ENCODE results near the gene C11orf54. TPM values are rescaled to one million over a fixed set of nuclear protein-coding genes. Genes with fewer than 3 reads are reported as not detected.

Gene C11orf54
- total RNA-seq, 1 experiment from 2014 or later, result 18.0 TPM

GRCh38 chr11:93756748-93757147 lies 15.3 kb downstream of the C11orf54 start:
- H3K36me3 Mint-ChIP-seq (ENCODE audit: insufficient read depth in 1 of 3, low read depth in 3 of 3), result peaks cover 15 to 57% (median 49%) of the 10 kb centered on the region in 3 experiments
- no peaks in the 10 kb centered on the region for H3K9me3 ChIP-seq (ENCODE audit: control insufficient read depth, low read depth, low read length)
- no peaks in the 10 kb centered on the region for H3K27me3 ChIP-seq (ENCODE audit: insufficient read depth, low read length)
- no CpG with 5 or more reads among the region's 3 CpGs for WGBS (ENCODE audit: extremely low coverage, insufficient read length, low lambda C conversion rate)
- no peak overlapping the region for H3K23ac ChIP-seq (ENCODE audit: insufficient read length, low read depth, low read length)
- H3K9me3 Mint-ChIP-seq, result no peaks in the 10 kb centered on the region
- no peak overlapping the region for H3T11ph ChIP-seq (ENCODE audit: low read length)
- H3K9ac ChIP-seq (ENCODE audit: extremely low read depth, insufficient read length, low read length), result no peak overlapping the region
- H4K20me1 ChIP-seq (ENCODE audit: control insufficient read depth, insufficient read depth, insufficient read length), result no peaks in the 10 kb centered on the region
- peaks cover 3% of the 10 kb centered on the region for H3K23me2 ChIP-seq (ENCODE audit: insufficient read length, low read depth, low read length, poor library complexity, severe bottlenecking)
- no peak overlapping the region for H3K27ac Mint-ChIP-seq
- H2AFZ ChIP-seq (ENCODE audit: low read length), result no peak overlapping the region
- no peaks in the 10 kb centered on the region for H3K4me1 ChIP-seq (ENCODE audit: insufficient read depth, low read length)
- no peaks in the 10 kb centered on the region for H3K79me1 ChIP-seq (ENCODE audit: insufficient read depth, low read depth, low read length, poor library complexity, severe bottlenecking)
- no peak overlapping the region for H3K4ac ChIP-seq (ENCODE audit: low read depth, low read length)
- no peak overlapping the region for H3K4me2 ChIP-seq (ENCODE audit: insufficient read depth, insufficient read length, low read length)
- no peak overlapping the region for H4K91ac ChIP-seq (ENCODE audit: insufficient read length, low read depth, low read length)
- H4K5ac ChIP-seq (ENCODE audit: insufficient read length, low read depth, low read length), result no peak overlapping the region
- H2BK120ac ChIP-seq (ENCODE audit: low read depth, low read length, poor library complexity, severe bottlenecking), result no peak overlapping the region
- H3K27ac ChIP-seq (ENCODE audit: insufficient read length, low read depth, low read length), result no peak overlapping the region
- no peaks in the 10 kb centered on the region for H3K4me1 Mint-ChIP-seq
- no peak overlapping the region for H2BK5ac ChIP-seq (ENCODE audit: insufficient read length, low read length)
- TF ChIP-seq CTCF (conservative IDR thresholded peaks at IDR 0.05), result no peak
- no peak overlapping the region for H2AK5ac ChIP-seq (ENCODE audit: insufficient read length, low read length)
- H4K8ac ChIP-seq (replicated peaks; ENCODE audit: insufficient read length, low read depth, low read length), result no peak overlapping the region
- no peaks in the 10 kb centered on the region for H3K79me2 ChIP-seq (ENCODE audit: insufficient read depth, low read length)
- H3K27me3 Mint-ChIP-seq (ENCODE audit: low read depth), result no peaks in the 10 kb centered on the region
- DNase-seq, result no peak
- no peak overlapping the region for H2BK15ac ChIP-seq (ENCODE audit: low read depth, low read length)
- no peak overlapping the region for H3K4me3 Mint-ChIP-seq
- H3K14ac ChIP-seq (ENCODE audit: insufficient read depth, low read length), result no peak overlapping the region
- no peak overlapping the region for H3K56ac ChIP-seq (ENCODE audit: insufficient read length, low read depth, low read length)
- no peak overlapping the region for H2BK12ac ChIP-seq (ENCODE audit: insufficient read length, low read depth, low read length)
- H3K18ac ChIP-seq (ENCODE audit: insufficient read length, low read depth, low read length), result no peak overlapping the region
- no peak overlapping the region for H2BK20ac ChIP-seq (ENCODE audit: low read depth, low read length, poor library complexity, severe bottlenecking)
